K562 (cell line): Measurements from ENCODE around the gene NEB. TPM values are rescaled to one million over a fixed set of nuclear protein-coding genes. Genes with fewer than 3 reads are reported as not detected.

Experiments used
- AFF1 ChIP-seq, 2 experiments: fragments of 450-650 bp; IDR thresholded peaks; 2 replicates each; pipeline ENCODE4 v1.6.1; 2018; ENCODE audit warnings: mild to moderate bottlenecking in 2 of 2, low read depth in 1 of 2; ENCODE audit not compliant: partially characterized antibody in 2 of 2
- ATF4 ChIP-seq: fragments of 450-650 bp; formaldehyde crosslinking; IDR thresholded peaks from 2 replicates; pipeline ENCODE4 v1.4.0; 2022; ENCODE audit warnings: mild to moderate bottlenecking, moderate library complexity
- BRCA1 ChIP-seq, 2 experiments: fragments of 450-650 bp in 1 of 2; sonication (generic) in 1 of 2; formaldehyde crosslinking in 1 of 2; IDR thresholded peaks; 2 replicates each; pipeline versions ENCODE4 v1.5.0 to v1.6.1; 2017 to 2020; ENCODE audit warnings: mild to moderate bottlenecking in 1 of 2, missing genetic modification reagents in 1 of 2
- CREB5 ChIP-seq: fragments of 250-450 bp; sonication (Bioruptor Pico); IDR thresholded peaks from 2 replicates; pipeline ENCODE4 v1.5.0; 2020; ENCODE audit warnings: mild to moderate bottlenecking
- DEAF1 ChIP-seq: fragments of 450-650 bp; formaldehyde crosslinking; IDR thresholded peaks from 2 replicates; pipeline ENCODE4 v1.4.0; 2020; ENCODE audit warnings: mild to moderate bottlenecking, moderate library complexity
- E2F6 ChIP-seq, 2 experiments: IDR thresholded peaks; 2 replicates each; pipeline ENCODE4 v1.6.1; 2011; ENCODE audit warnings: borderline replicate concordance in 1 of 2, control low read depth in 1 of 2, low read depth in 1 of 2, low read length in 1 of 2, mild to moderate bottlenecking in 1 of 2, mixed read lengths in 1 of 2, moderate library complexity in 1 of 2; ENCODE audit not compliant: insufficient read depth in 1 of 2, insufficient read length in 1 of 2, poor library complexity in 1 of 2, severe bottlenecking in 1 of 2; ENCODE audit errors: extremely low read depth in 1 of 2
- ETS1 ChIP-seq: conservative IDR thresholded peaks from 2 replicates; pipeline ENCODE4 v1.6.1; 2011; ENCODE audit warnings: low read depth, mild to moderate bottlenecking, low read length; ENCODE audit not compliant: control insufficient read depth
- EZH2 ChIP-seq: IDR thresholded peaks from 2 replicates; pipeline ENCODE4 v1.6.1; 2012; ENCODE audit warnings: low read depth, mild to moderate bottlenecking, inconsistent platforms, low read length, borderline replicate concordance
- HDAC6 ChIP-seq: IDR thresholded peaks from 2 replicates; pipeline ENCODE4 v1.6.1; 2012; ENCODE audit warnings: low read depth, mild to moderate bottlenecking, control low read depth, inconsistent platforms, low read length, moderate library complexity
- SMARCA4 ChIP-seq: fragments of 450-650 bp; IDR thresholded peaks from 2 replicates; pipeline ENCODE4 v1.6.1; 2016
- ZNF232 ChIP-seq: sonication (generic); formaldehyde crosslinking; IDR thresholded peaks from 2 replicates; pipeline ENCODE4 v1.8.0; 2022; ENCODE audit warnings: mild to moderate bottlenecking, missing genetic modification reagents
- ZNF263 ChIP-seq: sonication (generic); formaldehyde crosslinking; IDR thresholded peaks from 2 replicates; pipeline ENCODE4 v1.8.0; 2022; ENCODE audit warnings: mild to moderate bottlenecking, missing genetic modification reagents, borderline replicate concordance
- ZNF717 ChIP-seq: fragments of 250-450 bp; sonication (Bioruptor Pico); IDR thresholded peaks from 2 replicates; pipeline ENCODE4 v1.5.0; 2021
- polyA plus RNA-seq, 8 experiments: library from polyadenylated mRNA; depleted of rRNA in 4 of 8; stranded (reverse) in 5 of 8; unstranded in 3 of 8; fragments of >200 nt; fragmentation: Nextera tagmentation in 2 of 8; fragmentation: Illumina TruSeq in 1 of 8; extraction: Ambion mirVana in 2 of 8; extraction: Trizol in 1 of 8; gene quantifications; 2 replicates each; pipeline versions ENCODE4 v1.2.1 to v1.2.3, GENCODE V29; 2011 to 2014; ENCODE audit warnings: inconsistent platforms in 1 of 8, missing spikeins in 1 of 8
- total RNA-seq, 7 experiments: library from RNA; depleted of rRNA in 6 of 7; stranded (reverse); fragments of >200 nt in 6 of 7; fragmentation: Illumina TruSeq in 2 of 7; extraction: Trizol in 2 of 7; gene quantifications; 2 replicates each; pipeline versions ENCODE4 v1.2.1 to v1.2.3, GENCODE V29; 2011 to 2021; ENCODE audit warnings: low replicate concordance in 1 of 7

The NEB gene
- total and polyA plus RNA-seq, 9 of the 15 experiments (the other 6 are each of a cell fraction or from before 2014, with no cell fraction given), result 1.7 to 3.8 (median 2.9) TPM

- no peak for TF ChIP-seq AFF1 (IDR thresholded peaks at IDR 0.05; ENCODE audit: low read depth in 1 of 2, partially characterized antibody in 2 of 2)
- TF ChIP-seq ZNF717 (CRISPR knock-in tag), result no peak
- no peak for TF ChIP-seq HDAC6
- TF ChIP-seq DEAF1, result peak; percentile 89
- TF ChIP-seq ZNF263 (CRISPR knock-in tag), result no peak
- TF ChIP-seq EZH2, result no peak
- TF ChIP-seq CREB5, result no peak
- no peak for TF ChIP-seq ATF4
- no peak for TF ChIP-seq ZNF232 (CRISPR knock-in tag)
- no peak for TF ChIP-seq ETS1
- TF ChIP-seq E2F6 (IDR thresholded peaks at IDR 0.05; ENCODE audit: borderline replicate concordance in 1 of 2, extremely low read depth in 1 of 2, insufficient read depth in 1 of 2, insufficient read length in 1 of 2, low read depth in 1 of 2, low read length in 1 of 2, poor library complexity in 1 of 2, severe bottlenecking in 1 of 2), result no peak
- peak; percentile 74 for TF ChIP-seq SMARCA4
- no peak for TF ChIP-seq BRCA1 (IDR thresholded peaks at IDR 0.05)
- no peak for TF ChIP-seq BRCA1 (CRISPR knock-in tag; IDR thresholded peaks at IDR 0.05)
Measured at GRCh38 chr2:151614606-151615306, 119.5 kb downstream of the NEB start (continued).
